K562 (cell line): ENCODE measurements around the gene MAP1S. TPM values are rescaled to one million over a fixed set of nuclear protein-coding genes. Genes with fewer than 3 reads are reported as not detected.

Experiments used
- ATAC-seq: fragments of 200-7000 bp; cut with Tn5 transposase; 3 replicates; pipeline ENCODE4 v1.9.1; 2020; ENCODE audit warnings: moderate library complexity
- BruUV-seq: library from RNA; stranded (reverse); fragments of 400-500 nt; replicated peaks from 2 replicates; lab custom pipeline; 2021; lab: Mats Ljungman, UMichigan
- CTCF ChIA-PET: fragments of 300-600 bp; formaldehyde crosslinking; extraction: SDS; loops from one replicate; lab custom pipeline; 2021; ENCODE audit warnings: low intra/inter-chr PET ratio; lab: Yijun Ruan, JAX
- POLR2A ChIA-PET: fragments of 300-600, 350-650 bp; sonication (Branson Sonifier 250); formaldehyde crosslinking; extraction: SDS; loops from one replicate; lab custom pipeline; 2021; ENCODE audit warnings: antibody characterized with exemption, inconsistent platforms; lab: Yijun Ruan, JAX
- DNase-seq, 4 experiments: peaks; one replicate each; pipeline versions ENCODE4 v3.0.0 to v3.0.0-alpha.2; 2011 to 2018; ENCODE audit warnings: low spot score in 3 of 4, mixed read lengths in 3 of 4; ENCODE audit errors: extremely low read depth in 1 of 4
- FAIRE-seq: peaks from 2 replicates; lab custom pipeline; 2011; peaks lifted over from hg19 to GRCh38; lab: Jason Lieb, UNC
- H2AFZ ChIP-seq: 2 replicates; pipeline ENCODE4 v1.6.0; 2011; ENCODE audit warnings: low read depth, low read length, control low read depth, inconsistent platforms
- H3K27ac ChIP-seq: fragments of 200-600 bp; 3 replicates; pipeline ENCODE4 v1.8.0; 2011; ENCODE audit warnings: low read depth, mild to moderate bottlenecking, control low read depth, inconsistent platforms, low read length, moderate library complexity, mixed read lengths; ENCODE audit errors: extremely low read depth
- H3K27me3 ChIP-seq, 2 experiments: fragments of 300-600 bp in 1 of 2; 2 replicates in 1 of 2; 3 replicates in 1 of 2; pipeline versions ENCODE4 v1.6.0 to v1.8.0; 2011; ENCODE audit warnings: inconsistent platforms in 2 of 2, low read length in 2 of 2, mild to moderate bottlenecking in 1 of 2, mixed read lengths in 1 of 2, moderate library complexity in 1 of 2; ENCODE audit not compliant: control insufficient read depth in 2 of 2, insufficient read depth in 2 of 2
- H3K36me3 ChIP-seq: fragments of 300-600 bp; 3 replicates; pipeline ENCODE4 v1.8.0; 2011; ENCODE audit warnings: mild to moderate bottlenecking, low read length, inconsistent platforms; ENCODE audit not compliant: control insufficient read depth, insufficient read depth
- H3K4me1 ChIP-seq, 2 experiments: fragments of 200-600 bp in 1 of 2; replicated peaks in 1 of 2; 2 replicates in 1 of 2; 3 replicates in 1 of 2; pipeline versions ENCODE4 v1.5.1 to v1.8.0; 2011; ENCODE audit warnings: inconsistent platforms in 2 of 2, low read length in 2 of 2, mild to moderate bottlenecking in 1 of 2, mixed read lengths in 1 of 2, moderate library complexity in 1 of 2; ENCODE audit not compliant: control insufficient read depth in 2 of 2, insufficient read depth in 2 of 2
- H3K4me2 ChIP-seq: 2 replicates; pipeline ENCODE4 v1.6.1; 2011; ENCODE audit warnings: low read length, control low read depth, inconsistent platforms, mixed read lengths; ENCODE audit not compliant: insufficient read depth
- H3K4me3 ChIP-seq: fragments of 200-600 bp; sonication (generic), shearing (Covaris generic); 2 replicates; pipeline ENCODE4 v1.5.1; 2016; ENCODE audit warnings: control low read depth, inconsistent platforms
- H3K79me2 ChIP-seq: fragments of 200-600 bp; 3 replicates; pipeline ENCODE4 v1.8.0; 2011; ENCODE audit warnings: low read length, inconsistent platforms; ENCODE audit not compliant: control insufficient read depth, insufficient read depth
- H3K9ac ChIP-seq, 2 experiments: 2 replicates each; pipeline versions ENCODE4 v1.6.0 to v1.6.1; 2011; ENCODE audit warnings: low read depth in 2 of 2, low read length in 2 of 2, control low read depth in 1 of 2, inconsistent platforms in 1 of 2, mild to moderate bottlenecking in 1 of 2, mixed read lengths in 1 of 2; ENCODE audit not compliant: insufficient read depth in 1 of 2
- H3K9me1 ChIP-seq: one replicate; pipeline ENCODE4 v1.6.0; 2011; ENCODE audit warnings: inconsistent platforms, mild to moderate bottlenecking, low read length, moderate library complexity; ENCODE audit not compliant: control insufficient read depth, insufficient read depth
- H3K9me3 ChIP-seq: replicated peaks from 2 replicates; pipeline ENCODE4 v1.5.1; 2011; ENCODE audit warnings: low read depth, low read length, inconsistent platforms; ENCODE audit not compliant: control insufficient read depth, insufficient read depth
- H4K20me1 ChIP-seq: replicated peaks from 2 replicates; pipeline ENCODE4 v1.6.1; 2011; ENCODE audit warnings: low read length, inconsistent platforms, mixed read lengths; ENCODE audit not compliant: control insufficient read depth, insufficient read depth
- CCNT2 ChIP-seq: IDR thresholded peaks from 2 replicates; pipeline ENCODE4 v1.6.1; 2011; ENCODE audit warnings: borderline replicate concordance, low read depth, mild to moderate bottlenecking, moderate library complexity, mixed read lengths, low read length; ENCODE audit not compliant: insufficient read length; ENCODE audit errors: extremely low read depth
- HNRNPL ChIP-seq: fragments of 200-400 bp; formaldehyde crosslinking; IDR thresholded peaks from 2 replicates; pipeline ENCODE4 v1.6.1; 2017; ENCODE audit warnings: low read depth, mild to moderate bottlenecking, low read length
- KDM2B ChIP-seq: fragments of 250-450 bp; sonication (Bioruptor Pico); IDR thresholded peaks from 2 replicates; pipeline ENCODE4 v1.8.0; 2021; ENCODE audit warnings: mild to moderate bottlenecking, moderate library complexity
- L3MBTL2 ChIP-seq: fragments of 450-650 bp; IDR thresholded peaks from 2 replicates; pipeline ENCODE4 v1.6.1; 2016; ENCODE audit warnings: mild to moderate bottlenecking, moderate library complexity
- RBFOX2 ChIP-seq: fragments of 200-400 bp; formaldehyde crosslinking; IDR thresholded peaks from 2 replicates; pipeline ENCODE4 v1.6.1; 2017; ENCODE audit warnings: low read depth, mild to moderate bottlenecking, low read length, moderate library complexity
- RBM22 ChIP-seq: fragments of 200-400 bp; formaldehyde crosslinking; IDR thresholded peaks from 2 replicates; pipeline ENCODE4 v1.6.1; 2018; ENCODE audit warnings: low read length, low read depth; ENCODE audit not compliant: poor library complexity, severe bottlenecking
- SP1 ChIP-seq: sonication (generic); formaldehyde crosslinking; IDR thresholded peaks from 2 replicates; pipeline ENCODE4 v1.8.1; 2022; ENCODE audit warnings: mild to moderate bottlenecking, missing genetic modification reagents
- TAF9B ChIP-seq: fragments of 450-650 bp; IDR thresholded peaks from 2 replicates; pipeline ENCODE4 v1.6.1; 2018; ENCODE audit warnings: mild to moderate bottlenecking; ENCODE audit not compliant: partially characterized antibody
- TAL1 ChIP-seq: fragments of 450-650 bp; IDR thresholded peaks from 2 replicates; pipeline ENCODE4 v1.6.1; 2016; ENCODE audit warnings: mild to moderate bottlenecking
- TARDBP ChIP-seq: fragments of 450-650 bp; IDR thresholded peaks from 2 replicates; pipeline ENCODE4 v1.6.1; 2016
- TCF3 ChIP-seq: sonication (generic); formaldehyde crosslinking; IDR thresholded peaks from 2 replicates; pipeline ENCODE4 v1.4.0; 2020; ENCODE audit warnings: mild to moderate bottlenecking, missing genetic modification reagents
- ZC3H8 ChIP-seq: fragments of 450-650 bp; IDR thresholded peaks from 2 replicates; pipeline ENCODE4 v1.6.1; 2017
- ZNF134 ChIP-seq: fragments of 250-450 bp; sonication (Bioruptor Pico); conservative IDR thresholded peaks from 2 replicates; pipeline ENCODE4 v1.4.0; 2020
- ZNF431 ChIP-seq: sonication (generic); formaldehyde crosslinking; IDR thresholded peaks from 2 replicates; pipeline ENCODE4 v1.8.0; 2022; ENCODE audit warnings: mild to moderate bottlenecking, missing genetic modification reagents
- WGBS: fragments of 100-300 bp; shearing (Covaris generic); methylation state at CpG from one replicate; pipeline ENCODE4 v1.1.6; 2016; ENCODE audit warnings: low coverage, mixed read lengths; ENCODE audit not compliant: insufficient coverage; ENCODE audit errors: missing lambda C conversion rate; 5-methylcytosine and 5-hydroxymethylcytosine counted together
- in situ Hi-C: fragments of 300-500 bp; cut with MboI; formaldehyde crosslinking; loops from 4 replicates; pipeline ENCODE4 v1.15.0; 2018; ENCODE audit warnings: inconsistent platforms, mixed read lengths
- intact Hi-C: fragments of 100-400 bp; cut with micrococcal nuclease; formaldehyde crosslinking; loops from 2 replicates; pipeline ENCODE4 v1.14.2; 2022
- polyA plus RNA-seq, 8 experiments: library from polyadenylated mRNA; depleted of rRNA in 4 of 8; stranded (reverse) in 5 of 8; unstranded in 3 of 8; fragments of >200 nt; fragmentation: Nextera tagmentation in 2 of 8; fragmentation: Illumina TruSeq in 1 of 8; extraction: Ambion mirVana in 2 of 8; extraction: Trizol in 1 of 8; gene quantifications; 2 replicates each; pipeline versions ENCODE4 v1.2.1 to v1.2.3, GENCODE V29; 2011 to 2014; ENCODE audit warnings: inconsistent platforms in 1 of 8, missing spikeins in 1 of 8
- total RNA-seq, 7 experiments: library from RNA; depleted of rRNA in 6 of 7; stranded (reverse); fragments of >200 nt in 6 of 7; fragmentation: Illumina TruSeq in 2 of 7; extraction: Trizol in 2 of 7; gene quantifications; 2 replicates each; pipeline versions ENCODE4 v1.2.1 to v1.2.3, GENCODE V29; 2011 to 2021; ENCODE audit warnings: low replicate concordance in 1 of 7
- TF ChIP-seq, protein P1 (sequence below), 3 experiments: fragments of 200-800 bp in 1 of 3; sonication (Bioruptor generic) in 1 of 3; sonication (generic) in 1 of 3; formaldehyde crosslinking in 1 of 3; IDR thresholded peaks; 2 replicates each; pipeline versions ENCODE4 v1.6.1 to v1.8.0; 2016 to 2022; ENCODE audit warnings: mild to moderate bottlenecking in 2 of 3, missing compliant biosample characterization in 2 of 3, missing genetic modification characterization in 2 of 3, missing genetic modification reagents in 1 of 3
- TF ChIP-seq, protein P2 (sequence below): fragments of 250-450 bp; sonication (Bioruptor Pico); IDR thresholded peaks from 2 replicates; pipeline ENCODE4 v1.9.0; 2021; ENCODE audit warnings: mild to moderate bottlenecking

Gene MAP1S
- total and polyA plus RNA-seq, 9 of the 15 experiments (the other 6 are each of a cell fraction or from before 2014, with no cell fraction given) = 2.0 to 81.0 (median 9.5) TPM

DNA sequence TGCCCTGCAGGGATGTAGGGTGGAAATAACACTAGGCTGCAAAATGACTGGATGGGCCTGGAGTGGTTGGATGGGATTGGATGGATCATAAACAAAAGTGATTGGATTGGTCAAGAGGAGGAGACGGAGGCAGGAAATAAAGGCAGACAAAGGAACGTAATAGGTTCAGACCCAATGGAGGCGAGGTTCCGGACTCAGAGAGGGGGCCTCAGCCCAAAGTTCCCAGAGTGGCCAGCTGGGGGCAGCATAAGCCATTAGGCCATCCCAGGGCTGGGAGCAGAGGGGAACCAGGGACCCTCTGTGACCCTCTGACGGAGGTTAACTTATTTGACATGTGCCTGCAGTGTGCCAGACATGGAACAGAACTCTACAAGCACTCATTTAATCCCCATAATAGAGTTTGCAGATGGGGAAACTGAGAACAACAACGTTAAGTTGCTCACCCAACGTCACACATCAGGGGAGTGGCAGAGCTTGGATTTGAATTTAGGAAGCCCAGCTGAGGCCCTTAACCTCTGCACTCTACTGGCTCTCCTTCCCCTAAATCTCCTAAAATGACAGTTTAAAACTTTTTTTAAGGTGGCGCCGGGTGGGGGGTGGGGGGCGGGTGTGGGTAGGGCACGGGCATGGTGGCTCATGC lies 15.3 kb upstream of the MAP1S start:
- Histone ChIP-seq H3K79me2 (no peaks in the 10 kb centered on the region), H2AFZ (0 out of 2 replicates have a peak overlapping the region, but pooled peaks have one; percentile 52), H3K9me1 (peaks cover 3% of the 10 kb centered on the region), H3K9me3 (no peaks in the 10 kb centered on the region), H3K36me3 (no peaks in the 10 kb centered on the region), H3K4me3 (no peak overlapping the region), H3K4me2 (no peak overlapping the region), H3K27me3 (peaks cover 5 to 16% of the 10 kb centered on the region in 2 experiments), H3K27ac (no peak overlapping the region), H3K9ac (no peak overlapping the region), H4K20me1 (no peaks in the 10 kb centered on the region), H3K4me1 (peaks cover 0 to 4% of the 10 kb centered on the region in 2 experiments; a peak in 2 of 5 replicates)
- DNase-seq = peak; percentile 66 to 74 (median 68)
- FAIRE-seq = peak; percentile 84
- CTCF ChIA-PET = interaction anchor here (0.5 to 2.2 kb wide), 5 partner anchors 60 to 151 kb away, joined by 3 to 33 read pairs (median 5); no protein-coding TSS in a partner anchor
- no TSS peak for BruUV-seq
- ATAC-seq = peak; percentile 90
- POLR2A ChIA-PET = interaction anchor here (0.6 to 1.2 kb wide), 3 partner anchors 15 to 72 kb away, joined by 3 read pairs; partner anchors contain the start of gene MAP1S
- intact Hi-C loops (loop anchor here (1.0 to 2.0 kb wide), 2 partner anchors 71 to 151 kb away; no protein-coding TSS in a partner anchor), in situ Hi-C loops (loop anchor here (10.0 kb wide), 1 partner anchor 151 kb away; the partner anchor contains the start of gene RPL18A)
- WGBS = 35% methylated on average over 11 of the region's 11 CpGs
- TF ChIP-seq TARDBP = no peak
- TF ChIP-seq ZNF431 (CRISPR knock-in tag) = no peak
- TF ChIP-seq, protein P1, sequence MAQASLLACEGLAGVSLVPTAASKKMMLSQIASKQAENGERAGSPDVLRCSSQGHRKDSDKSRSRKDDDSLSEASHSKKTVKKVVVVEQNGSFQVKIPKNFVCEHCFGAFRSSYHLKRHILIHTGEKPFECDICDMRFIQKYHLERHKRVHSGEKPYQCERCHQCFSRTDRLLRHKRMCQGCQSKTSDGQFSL (CRISPR knock-in tag; IDR thresholded peaks at IDR 0.05) = no peak
- TF ChIP-seq, protein P1 (tag; IDR thresholded peaks at IDR 0.05) = no peak
- no peak for TF ChIP-seq L3MBTL2
- TF ChIP-seq ZNF134 (CRISPR knock-in tag) = no peak
- no peak for TF ChIP-seq KDM2B
- no peak for TF ChIP-seq RBM22
- no peak for TF ChIP-seq ZC3H8
- TF ChIP-seq TAF9B = no peak
- no peak for TF ChIP-seq TAL1
- no peak for TF ChIP-seq TCF3
- TF ChIP-seq, protein P2, sequence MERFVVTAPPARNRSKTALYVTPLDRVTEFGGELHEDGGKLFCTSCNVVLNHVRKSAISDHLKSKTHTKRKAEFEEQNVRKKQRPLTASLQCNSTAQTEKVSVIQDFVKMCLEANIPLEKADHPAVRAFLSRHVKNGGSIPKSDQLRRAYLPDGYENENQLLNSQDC = no peak
- no peak for TF ChIP-seq RBFOX2
- no peak for TF ChIP-seq SP1 (CRISPR knock-in tag)
- TF ChIP-seq CCNT2 = no peak
- no peak for TF ChIP-seq HNRNPL
